RWPE2 (cell line): Measurements from ENCODE around the gene TBC1D1.

Experiments used
- ATAC-seq: fragments of 200-7000 bp; cut with Tn5 transposase; 3 replicates; pipeline ENCODE4 v1.9.1; 2021; ENCODE audit warnings: low read depth
- DNase-seq: peaks from one replicate; pipeline ENCODE4 v3.0.0-alpha.2; 2020; ENCODE audit warnings: low spot score
- H3K27ac ChIP-seq: fragments of 450-650 bp; 2 replicates; pipeline ENCODE4 v1.5.1; 2017; ENCODE audit warnings: mild to moderate bottlenecking; ENCODE audit not compliant: poor library complexity, severe bottlenecking
- H3K27me3 ChIP-seq: fragments of 250-450 bp; sonication (Bioruptor Pico); 2 replicates; pipeline ENCODE4 v1.5.1; 2021; ENCODE audit warnings: mild to moderate bottlenecking, moderate library complexity; ENCODE audit not compliant: insufficient read depth, poor library complexity, severe bottlenecking
- H3K36me3 ChIP-seq: fragments of 250-450 bp; sonication (Bioruptor Pico); 2 replicates; pipeline ENCODE4 v1.5.1; 2020; ENCODE audit warnings: low read depth, mild to moderate bottlenecking, moderate library complexity
- H3K4me1 ChIP-seq: fragments of 250-450 bp; sonication (Bioruptor Pico); 2 replicates; pipeline ENCODE4 v1.5.1; 2021; ENCODE audit warnings: mild to moderate bottlenecking, moderate library complexity; ENCODE audit not compliant: insufficient read depth, poor library complexity, severe bottlenecking
- H3K4me3 ChIP-seq: fragments of 250-450 bp; sonication (Bioruptor Pico); 2 replicates; pipeline ENCODE4 v1.5.1; 2021; ENCODE audit warnings: mild to moderate bottlenecking, moderate library complexity; ENCODE audit not compliant: severe bottlenecking
- H3K9me3 ChIP-seq: fragments of 250-450 bp; sonication (Bioruptor Pico); 2 replicates; pipeline ENCODE4 v1.5.1; 2021; ENCODE audit warnings: mild to moderate bottlenecking, moderate library complexity; ENCODE audit not compliant: severe bottlenecking
- TF ChIP-seq, protein P1 (sequence below): fragments of 450-650 bp; IDR thresholded peaks from one replicate; pipeline ENCODE4 v1.5.1; 2017; ENCODE audit warnings: mild to moderate bottlenecking, moderate library complexity; ENCODE audit not compliant: poor library complexity, severe bottlenecking

TBC1D1 gene

GRCh38 chr4:38062088-38062775 lies 171.3 kb downstream of the TBC1D1 start:
- ATAC-seq, result 0 out of 3 replicates have a peak, but pooled peaks have one; percentile 51
- DNase-seq, result no peak
- H3K27ac ChIP-seq, result no peak overlapping the region
- H3K4me3 ChIP-seq, result no peak overlapping the region
- H3K36me3 ChIP-seq, result 0 out of 2 replicates have a peak, but pooled peaks cover 4% of the 10 kb centered on the region
- no peaks in the 10 kb centered on the region for H3K4me1 ChIP-seq
- H3K9me3 ChIP-seq, result no peaks in the 10 kb centered on the region
- TF ChIP-seq, protein P1, sequence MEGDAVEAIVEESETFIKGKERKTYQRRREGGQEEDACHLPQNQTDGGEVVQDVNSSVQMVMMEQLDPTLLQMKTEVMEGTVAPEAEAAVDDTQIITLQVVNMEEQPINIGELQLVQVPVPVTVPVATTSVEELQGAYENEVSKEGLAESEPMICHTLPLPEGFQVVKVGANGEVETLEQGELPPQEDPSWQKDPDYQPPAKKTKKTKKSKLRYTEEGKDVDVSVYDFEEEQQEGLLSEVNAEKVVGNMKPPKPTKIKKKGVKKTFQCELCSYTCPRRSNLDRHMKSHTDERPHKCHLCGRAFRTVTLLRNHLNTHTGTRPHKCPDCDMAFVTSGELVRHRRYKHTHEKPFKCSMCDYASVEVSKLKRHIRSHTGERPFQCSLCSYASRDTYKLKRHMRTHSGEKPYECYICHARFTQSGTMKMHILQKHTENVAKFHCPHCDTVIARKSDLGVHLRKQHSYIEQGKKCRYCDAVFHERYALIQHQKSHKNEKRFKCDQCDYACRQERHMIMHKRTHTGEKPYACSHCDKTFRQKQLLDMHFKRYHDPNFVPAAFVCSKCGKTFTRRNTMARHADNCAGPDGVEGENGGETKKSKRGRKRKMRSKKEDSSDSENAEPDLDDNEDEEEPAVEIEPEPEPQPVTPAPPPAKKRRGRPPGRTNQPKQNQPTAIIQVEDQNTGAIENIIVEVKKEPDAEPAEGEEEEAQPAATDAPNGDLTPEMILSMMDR, result peak; percentile 93
- no peaks in the 10 kb centered on the region for H3K27me3 ChIP-seq

DNA sequence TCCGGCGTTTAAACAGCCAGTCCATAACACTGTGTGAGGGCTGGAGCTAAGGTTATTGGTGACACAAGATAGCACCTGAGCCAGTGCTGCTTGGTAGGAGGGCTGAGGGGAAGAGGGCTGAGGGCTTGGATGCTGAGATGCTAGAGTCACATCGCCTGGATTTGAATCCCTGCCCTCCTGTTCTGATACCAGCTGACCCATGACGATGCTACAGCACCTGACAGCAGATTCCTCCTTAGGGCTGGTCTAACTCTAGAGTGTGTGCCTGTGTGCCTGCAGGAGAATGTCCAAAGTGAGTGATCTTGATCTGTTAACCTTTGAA lies 171.9 kb downstream of the TBC1D1 start:
- DNase-seq (no peak), ATAC-seq (no peak)
- H3K27me3 ChIP-seq, result no peaks in the 10 kb centered on the region
- no peak overlapping the region for H3K27ac ChIP-seq
- no peaks in the 10 kb centered on the region for H3K9me3 ChIP-seq
- TF ChIP-seq, protein P1, result no peak
- no peak overlapping the region for H3K4me3 ChIP-seq
- 0 out of 2 replicates have a peak, but pooled peaks cover 4% of the 10 kb centered on the region for H3K36me3 ChIP-seq
- H3K4me1 ChIP-seq, result no peaks in the 10 kb centered on the region

DNA sequence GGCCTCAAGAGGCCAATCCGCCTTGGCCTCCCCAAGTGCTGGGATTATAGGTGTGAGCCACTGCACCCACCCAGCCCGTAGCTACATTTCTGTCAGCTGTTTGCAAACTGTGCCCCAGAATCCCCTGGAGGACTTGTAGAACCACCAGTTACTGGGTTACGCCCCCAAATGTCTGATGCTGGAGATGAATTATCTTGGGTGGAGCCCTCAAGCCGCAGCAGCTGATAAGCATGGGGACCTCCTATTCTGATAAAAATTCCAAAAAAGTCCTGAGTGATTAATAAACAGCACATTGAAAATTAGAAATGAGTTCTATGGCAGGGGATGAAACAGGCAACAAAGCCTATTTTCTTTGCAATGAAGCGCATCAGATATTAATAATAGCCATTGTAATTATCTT lies 174.3 kb downstream of the TBC1D1 start:
- Histone ChIP-seq H3K27ac (no peak overlapping the region), H3K4me3 (no peak overlapping the region), H3K36me3 (peaks cover 7% of the 10 kb centered on the region; the same call in 1 of the 2 replicates), H3K27me3 (no peaks in the 10 kb centered on the region), H3K9me3 (no peaks in the 10 kb centered on the region), H3K4me1 (peaks cover 6% of the 10 kb centered on the region)
- DNase-seq (no peak), ATAC-seq (no peak)
- TF ChIP-seq, protein P1, result no peak

DNA sequence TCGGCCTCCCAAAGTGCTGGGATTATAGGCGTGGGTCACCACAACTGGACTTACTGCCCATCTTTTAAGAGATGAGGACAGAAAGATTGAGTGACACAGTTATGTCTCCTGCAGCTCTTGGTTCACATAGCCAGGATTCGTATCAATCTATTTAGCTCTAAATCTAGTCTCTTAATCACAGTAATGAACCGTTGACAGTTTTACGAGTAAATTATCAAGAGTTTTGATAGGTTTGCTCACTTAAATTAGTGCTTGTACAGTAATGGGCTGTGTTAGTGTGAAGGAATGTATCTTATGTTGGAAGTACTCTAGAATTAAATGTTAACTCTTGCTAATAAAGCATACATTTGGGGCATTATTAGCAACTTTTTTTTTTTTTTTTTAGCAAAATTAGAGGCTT lies 175.0 kb downstream of the TBC1D1 start:
- no peak overlapping the region for H3K4me3 ChIP-seq

More for the DNA sequence above, 175.0 kb downstream of the TBC1D1 start:
- Histone ChIP-seq H3K27ac (no peak overlapping the region), H3K36me3 (peaks cover 10% of the 10 kb centered on the region; the same call in 1 of the 2 replicates), H3K4me1 (peaks cover 6% of the 10 kb centered on the region), H3K9me3 (no peaks in the 10 kb centered on the region), H3K27me3 (no peaks in the 10 kb centered on the region)
- DNase-seq (no peak), ATAC-seq (no peak)
- TF ChIP-seq, protein P1, result no peak
